NCI-H1417 (cell line): ENCODE results near the gene RFWD3.

ENCODE experiments used
- DNase-seq, 3 experiments: peaks; one replicate each; lab custom pipeline; 2025; lab: John Stamatoyannopoulos, UW

The RFWD3 gene

DNA sequence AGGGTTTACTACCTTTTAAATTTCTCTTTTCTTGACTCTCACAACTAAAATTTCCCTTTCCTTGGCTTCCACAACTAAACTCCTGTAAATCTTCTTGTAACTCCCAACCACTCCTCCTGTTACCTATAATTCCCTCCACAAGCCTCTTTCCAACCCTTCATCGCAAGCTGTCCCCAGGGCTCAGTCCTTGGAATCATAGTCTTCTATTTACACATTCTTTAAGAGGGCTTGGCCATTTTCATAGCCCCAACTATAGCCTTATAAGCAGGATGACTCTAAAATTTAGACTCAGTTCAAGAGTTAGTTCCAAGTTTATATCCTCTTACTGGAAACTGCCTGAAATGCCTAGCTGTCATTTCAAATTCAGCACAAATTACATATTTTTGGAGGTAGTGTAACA is 83.7 kb downstream of the RFWD3 start:
- no peak for DNase-seq

DNA sequence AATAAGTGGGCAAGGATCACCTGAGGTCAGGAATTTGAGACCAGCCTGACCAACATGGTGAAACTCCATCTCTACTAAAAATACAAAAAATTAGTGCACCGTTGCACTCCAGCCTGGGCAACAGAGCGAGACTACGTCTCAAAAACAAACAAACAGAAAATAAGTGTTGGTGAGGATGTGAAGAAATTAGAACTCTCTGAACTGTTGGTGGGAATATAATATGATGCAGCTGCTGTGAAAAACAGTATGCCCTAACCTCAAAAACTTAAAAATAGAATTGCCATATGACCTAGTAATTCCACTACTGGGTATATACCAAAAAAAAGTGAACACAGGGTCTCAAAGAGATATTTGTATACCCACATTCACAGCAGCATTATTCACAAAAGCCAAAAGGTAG is 85.8 kb downstream of the RFWD3 start:
- no peak for DNase-seq

DNA sequence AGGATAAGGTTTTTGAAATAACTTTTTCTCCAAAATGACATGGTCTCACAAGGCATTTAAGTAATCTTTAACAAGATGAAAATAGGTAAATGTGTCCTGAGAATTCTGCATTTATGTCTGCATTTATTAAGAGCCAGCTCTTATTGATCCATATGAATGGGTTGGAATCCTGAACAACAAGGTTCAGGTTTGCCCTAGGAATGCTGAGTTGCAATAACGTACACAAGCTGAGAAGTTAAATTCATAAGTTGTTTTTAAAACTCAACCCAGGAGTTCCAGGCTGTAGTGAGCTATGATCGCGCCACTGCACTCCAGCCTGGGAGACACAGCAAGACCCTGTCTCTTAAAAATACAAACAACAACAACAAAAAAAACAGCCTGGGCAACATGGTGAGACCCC is 87.8 kb downstream of the RFWD3 start:
- no peak for DNase-seq

DNA sequence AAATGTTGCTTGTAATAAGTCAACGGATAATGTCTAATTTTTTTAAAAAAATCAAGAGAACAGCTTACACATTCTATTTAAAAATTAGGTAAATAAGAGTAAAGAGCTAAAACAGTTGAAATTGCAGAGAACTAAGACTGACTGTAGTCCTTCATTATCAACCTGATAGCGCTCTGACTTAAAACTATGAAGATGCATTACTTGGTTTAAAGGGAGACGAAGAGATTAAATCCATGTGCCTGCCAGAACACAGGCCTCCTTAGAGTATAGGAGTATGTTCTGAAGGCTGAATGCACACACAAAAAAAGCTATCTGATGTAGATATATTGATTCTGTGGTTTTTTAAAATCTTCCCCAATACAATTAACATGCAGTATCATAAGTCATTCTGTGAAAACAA is 88.2 kb downstream of the RFWD3 start:
- DNase-seq, result no peak

DNA sequence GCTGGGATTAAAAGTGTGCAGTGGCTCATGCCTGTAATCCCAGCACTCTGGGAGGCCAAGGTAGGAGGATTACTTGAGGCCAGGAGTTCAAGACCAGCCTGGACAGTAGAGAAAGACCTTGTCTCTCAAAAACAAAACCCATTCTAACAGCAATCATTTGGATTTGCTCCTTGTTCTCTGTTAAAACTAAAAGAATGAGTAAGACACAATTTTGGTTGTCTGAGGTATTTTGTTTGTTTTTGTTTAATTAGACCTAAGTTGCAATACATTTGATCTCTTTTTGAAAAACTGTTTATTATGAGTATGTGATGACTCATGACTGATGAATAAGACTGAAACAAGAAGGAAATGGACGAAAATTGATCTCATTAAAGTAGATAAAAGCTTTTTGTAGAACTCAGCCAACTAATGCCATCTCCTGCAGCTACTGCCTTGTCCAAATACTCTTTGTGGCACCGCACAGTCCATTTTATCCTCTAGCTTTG is 88.8 kb downstream of the RFWD3 start:
- DNase-seq, result no peak

DNA sequence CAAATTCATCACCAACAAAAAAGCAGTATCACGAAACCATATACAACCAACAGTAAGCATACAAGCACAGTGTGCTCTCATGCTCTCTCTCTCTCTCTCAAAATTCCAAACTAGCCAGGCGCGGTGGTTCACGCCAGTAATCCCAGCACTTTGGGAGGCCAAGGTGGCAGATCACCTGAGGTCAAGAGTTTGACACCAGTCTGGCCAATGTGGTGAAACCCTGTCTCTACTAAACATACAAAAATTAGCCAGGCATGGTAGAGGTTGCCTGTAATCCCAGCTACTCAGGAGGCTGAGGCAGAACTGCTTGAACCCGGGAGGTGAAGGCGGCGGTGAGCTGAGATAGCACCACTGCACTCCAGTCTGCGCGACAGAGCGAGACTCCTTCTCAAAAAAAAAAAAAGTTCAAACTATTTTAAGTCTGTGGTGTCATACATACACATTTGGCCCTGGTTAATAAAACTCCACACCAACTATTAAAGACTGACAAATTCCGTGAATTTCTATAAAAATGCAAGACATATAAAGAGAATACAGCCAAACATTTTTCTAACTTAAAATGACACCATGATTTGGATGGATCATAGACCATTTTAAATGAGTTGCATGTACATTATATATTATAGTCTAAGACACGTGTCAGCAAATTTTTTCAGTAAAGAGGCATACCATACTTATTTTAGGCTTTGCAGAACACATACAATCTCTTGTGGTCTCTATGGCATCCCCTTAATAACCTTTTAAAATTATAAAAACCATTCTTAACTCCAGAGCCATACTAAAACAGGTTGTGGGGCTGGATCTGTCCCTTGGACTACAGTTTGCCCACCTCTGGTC is 90.7 kb downstream of the RFWD3 start:
- no peak for DNase-seq

DNA sequence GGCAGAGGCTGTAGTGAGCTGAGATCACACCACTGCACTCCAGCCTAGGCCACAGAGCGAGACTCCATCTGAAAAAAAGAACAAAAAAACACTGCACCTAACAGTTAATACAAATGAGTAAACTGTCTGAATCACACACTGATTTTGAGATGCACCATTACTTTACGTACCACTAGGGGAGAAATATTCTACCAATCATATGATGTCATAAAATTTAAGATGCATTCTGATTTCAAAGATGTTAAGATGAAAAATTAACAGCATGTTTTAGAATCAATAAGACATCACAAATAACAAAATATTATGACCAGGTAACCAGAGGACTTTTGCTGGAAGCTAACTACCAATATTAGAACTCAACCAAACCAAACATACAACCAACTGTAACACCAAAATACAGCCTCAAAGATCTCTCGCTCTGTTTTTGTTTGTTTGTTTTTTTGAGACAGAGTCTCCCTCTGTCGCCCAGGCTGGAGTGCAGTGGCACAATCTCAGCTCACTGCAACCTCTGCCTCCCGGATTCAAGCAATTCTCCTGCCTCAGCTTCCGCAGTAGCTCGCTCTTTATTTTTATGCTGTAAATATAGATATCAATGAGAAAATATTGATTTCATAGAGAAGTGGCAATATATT is 91.4 kb downstream of the RFWD3 start:
- no peak for DNase-seq

DNA sequence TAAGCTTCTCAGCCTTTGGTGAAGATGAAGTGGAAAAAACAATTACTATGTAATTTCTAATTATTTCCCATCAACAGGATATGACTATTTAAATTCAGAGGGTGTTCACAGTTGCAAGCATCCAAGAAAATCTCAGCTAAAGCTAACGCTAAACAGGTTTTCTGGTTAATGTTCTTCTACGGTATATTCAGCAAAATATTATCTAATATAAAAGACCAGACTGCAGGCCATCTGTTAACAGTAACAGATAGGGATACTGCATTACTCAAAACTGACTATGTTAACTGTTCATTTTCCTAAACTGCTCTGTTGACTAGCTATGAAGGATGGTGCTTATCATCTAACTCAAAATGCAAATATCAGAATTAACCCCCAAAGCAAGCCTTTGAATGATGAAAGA is 92.5 kb downstream of the RFWD3 start:
- DNase-seq, result no peak

DNA sequence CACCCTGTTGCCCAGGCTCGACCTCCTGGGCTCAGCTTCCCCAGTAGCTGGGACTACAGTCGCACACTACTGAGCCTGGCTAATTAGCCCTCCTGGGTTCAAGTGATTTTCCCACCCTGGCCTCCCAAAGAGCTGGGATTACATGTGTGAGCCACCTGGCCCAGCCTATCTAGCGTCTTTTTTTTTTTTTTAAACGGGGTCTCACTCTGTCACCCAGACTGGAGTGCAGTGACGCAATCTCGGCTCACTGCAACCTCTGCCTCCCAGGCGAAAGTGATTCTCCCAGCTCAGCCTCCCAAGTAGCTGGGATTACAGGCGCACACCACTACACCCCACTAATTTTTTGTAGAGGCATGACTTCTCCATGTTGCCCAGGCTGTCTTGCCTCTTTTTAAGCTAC is 93.1 kb downstream of the RFWD3 start:
- no peak for DNase-seq
